ENCODE data around the gene MPC1L. TPM values are rescaled to one million over a fixed set of nuclear protein-coding genes. Genes with fewer than 3 reads are reported as not detected.

MPC1L gene
- total RNA-seq, 1 experiment from 2014 or later, result not detected

DNA sequence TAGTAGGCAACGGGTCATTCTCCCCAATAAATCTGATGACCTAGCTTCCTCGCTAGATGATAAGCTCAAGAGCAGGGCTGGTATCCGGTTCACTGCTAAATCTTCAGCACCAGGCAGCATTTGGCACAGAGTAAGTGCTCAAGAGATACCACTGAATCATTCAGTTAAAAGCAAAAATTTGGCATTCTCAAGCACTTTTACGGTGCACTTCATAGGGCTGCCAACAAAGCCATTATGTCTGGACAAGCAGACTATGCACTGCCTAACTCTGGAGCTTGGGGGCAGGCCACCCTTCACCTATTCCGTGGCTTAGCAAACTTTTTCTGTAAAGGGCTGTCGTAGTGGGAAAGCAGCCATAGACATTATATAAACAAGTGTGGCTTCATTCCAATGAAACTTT, 47.9 kb downstream of the MPC1L start:
- RAD21 ChIA-PET (ENCODE audit: low non-redundant PET in 1 of 2, low total read pairs in 2 of 2, uncharacterized antibody in 2 of 2, unreplicated experiment in 2 of 2), result no interaction called here
- no peak for TF ChIP-seq ZNF274 (IDR thresholded peaks at IDR 0.05; ENCODE audit: low read depth, low read length)
- TF ChIP-seq, protein P1, sequence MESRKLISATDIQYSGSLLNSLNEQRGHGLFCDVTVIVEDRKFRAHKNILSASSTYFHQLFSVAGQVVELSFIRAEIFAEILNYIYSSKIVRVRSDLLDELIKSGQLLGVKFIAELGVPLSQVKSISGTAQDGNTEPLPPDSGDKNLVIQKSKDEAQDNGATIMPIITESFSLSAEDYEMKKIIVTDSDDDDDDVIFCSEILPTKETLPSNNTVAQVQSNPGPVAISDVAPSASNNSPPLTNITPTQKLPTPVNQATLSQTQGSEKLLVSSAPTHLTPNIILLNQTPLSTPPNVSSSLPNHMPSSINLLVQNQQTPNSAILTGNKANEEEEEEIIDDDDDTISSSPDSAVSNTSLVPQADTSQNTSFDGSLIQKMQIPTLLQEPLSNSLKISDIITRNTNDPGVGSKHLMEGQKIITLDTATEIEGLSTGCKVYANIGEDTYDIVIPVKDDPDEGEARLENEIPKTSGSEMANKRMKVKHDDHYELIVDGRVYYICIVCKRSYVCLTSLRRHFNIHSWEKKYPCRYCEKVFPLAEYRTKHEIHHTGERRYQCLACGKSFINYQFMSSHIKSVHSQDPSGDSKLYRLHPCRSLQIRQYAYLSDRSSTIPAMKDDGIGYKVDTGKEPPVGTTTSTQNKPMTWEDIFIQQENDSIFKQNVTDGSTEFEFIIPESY (IDR thresholded peaks at IDR 0.05; ENCODE audit: extremely low read depth, insufficient replicate concordance, low read length), result no peak
- TF ChIP-seq RAD21 (IDR thresholded peaks at IDR 0.05; ENCODE audit: low read depth), result no peak
- TF ChIP-seq EZH2 (IDR thresholded peaks at IDR 0.05), result no peak
- TF ChIP-seq POLR2A (IDR thresholded peaks at IDR 0.05; ENCODE audit: borderline replicate concordance, extremely low read depth, insufficient read depth, insufficient read length), result no peak
- TF ChIP-seq ELF1 (IDR thresholded peaks at IDR 0.05; ENCODE audit: borderline replicate concordance, low read depth), result no peak
- TF ChIP-seq, protein P2, sequence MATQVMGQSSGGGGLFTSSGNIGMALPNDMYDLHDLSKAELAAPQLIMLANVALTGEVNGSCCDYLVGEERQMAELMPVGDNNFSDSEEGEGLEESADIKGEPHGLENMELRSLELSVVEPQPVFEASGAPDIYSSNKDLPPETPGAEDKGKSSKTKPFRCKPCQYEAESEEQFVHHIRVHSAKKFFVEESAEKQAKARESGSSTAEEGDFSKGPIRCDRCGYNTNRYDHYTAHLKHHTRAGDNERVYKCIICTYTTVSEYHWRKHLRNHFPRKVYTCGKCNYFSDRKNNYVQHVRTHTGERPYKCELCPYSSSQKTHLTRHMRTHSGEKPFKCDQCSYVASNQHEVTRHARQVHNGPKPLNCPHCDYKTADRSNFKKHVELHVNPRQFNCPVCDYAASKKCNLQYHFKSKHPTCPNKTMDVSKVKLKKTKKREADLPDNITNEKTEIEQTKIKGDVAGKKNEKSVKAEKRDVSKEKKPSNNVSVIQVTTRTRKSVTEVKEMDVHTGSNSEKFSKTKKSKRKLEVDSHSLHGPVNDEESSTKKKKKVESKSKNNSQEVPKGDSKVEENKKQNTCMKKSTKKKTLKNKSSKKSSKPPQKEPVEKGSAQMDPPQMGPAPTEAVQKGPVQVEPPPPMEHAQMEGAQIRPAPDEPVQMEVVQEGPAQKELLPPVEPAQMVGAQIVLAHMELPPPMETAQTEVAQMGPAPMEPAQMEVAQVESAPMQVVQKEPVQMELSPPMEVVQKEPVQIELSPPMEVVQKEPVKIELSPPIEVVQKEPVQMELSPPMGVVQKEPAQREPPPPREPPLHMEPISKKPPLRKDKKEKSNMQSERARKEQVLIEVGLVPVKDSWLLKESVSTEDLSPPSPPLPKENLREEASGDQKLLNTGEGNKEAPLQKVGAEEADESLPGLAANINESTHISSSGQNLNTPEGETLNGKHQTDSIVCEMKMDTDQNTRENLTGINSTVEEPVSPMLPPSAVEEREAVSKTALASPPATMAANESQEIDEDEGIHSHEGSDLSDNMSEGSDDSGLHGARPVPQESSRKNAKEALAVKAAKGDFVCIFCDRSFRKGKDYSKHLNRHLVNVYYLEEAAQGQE (IDR thresholded peaks at IDR 0.05; ENCODE audit: low read depth), result no peak
- TF ChIP-seq, protein P3, sequence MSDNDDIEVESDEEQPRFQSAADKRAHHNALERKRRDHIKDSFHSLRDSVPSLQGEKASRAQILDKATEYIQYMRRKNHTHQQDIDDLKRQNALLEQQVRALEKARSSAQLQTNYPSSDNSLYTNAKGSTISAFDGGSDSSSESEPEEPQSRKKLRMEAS (IDR thresholded peaks at IDR 0.05), result no peak
- TF ChIP-seq EGR1 (IDR thresholded peaks at IDR 0.05; ENCODE audit: low read depth), result no peak
- no peak for TF ChIP-seq TCF7L2 (IDR thresholded peaks at IDR 0.05; ENCODE audit: borderline replicate concordance, extremely low read depth, insufficient read depth, insufficient read length)
- TF ChIP-seq SIN3A (IDR thresholded peaks at IDR 0.05; ENCODE audit: low read depth), result no peak
- no peak for TF ChIP-seq CBX3 (IDR thresholded peaks at IDR 0.05; ENCODE audit: low read depth)
- peaks cover 3 to 14% of the 10 kb centered on the region in 2 experiments; a peak in 3 of 4 replicates for H3K36me3 ChIP-seq (ENCODE audit: control insufficient read depth in 1 of 2, insufficient read depth in 2 of 2, low read length in 2 of 2)
- H2AFZ ChIP-seq (ENCODE audit: low read depth, low read length, poor library complexity, severe bottlenecking), result no peak overlapping the region
- H3K27me3 ChIP-seq (ENCODE audit: insufficient read depth, low read length), result no peaks in the 10 kb centered on the region
- ATAC-seq, result no peak
- no peak overlapping the region for H3K4me2 ChIP-seq (ENCODE audit: low read length)
- H3K27ac ChIP-seq (ENCODE audit: low read depth, low read length), result no peak overlapping the region
- BruUV-seq (replicated peaks), result no TSS peak
- H3K4me1 ChIP-seq (ENCODE audit: control insufficient read depth in 1 of 2, insufficient read depth in 2 of 2, low read length in 2 of 2), result no peaks in the 10 kb centered on the region
- no peak for DNase-seq (ENCODE audit: low read depth, low spot score)
- no peaks in the 10 kb centered on the region for H4K20me1 ChIP-seq (ENCODE audit: insufficient read depth)
- CTCF ChIA-PET, result no interaction called here
- intact Hi-C loops (cut with micrococcal nuclease), result no loop called here
- no peak overlapping the region for H3K9ac ChIP-seq (ENCODE audit: low read length)
- H3K79me2 ChIP-seq (ENCODE audit: insufficient read depth, low read length), result no peaks in the 10 kb centered on the region
- no peaks in the 10 kb centered on the region for H3K9me3 ChIP-seq (ENCODE audit: control insufficient read depth in 1 of 2, insufficient read depth in 1 of 2, low read depth in 1 of 2, low read length in 2 of 2)
- no peak overlapping the region for H3K4me3 ChIP-seq (replicated peaks in 1 of 2; ENCODE audit: low read depth in 1 of 2, low read length in 2 of 2)
- POLR2A ChIA-PET, result no interaction called here
- no peaks in the 10 kb centered on the region for H3K9me2 ChIP-seq (ENCODE audit: insufficient read depth)

Other genes starting within 250 kb of the MPC1L start
- gene ATP6AP2, start 42.5 kb upstream of the MPC1L start, total RNA-seq (2021; ENCODE audit: unreplicated experiment), result 62.0 TPM
- 11.5 TPM for gene CXorf38, start 24.1 kb downstream of the MPC1L start, total RNA-seq (2021; ENCODE audit: unreplicated experiment)
- gene MED14, start 112.1 kb downstream of the MPC1L start, total RNA-seq (2021; ENCODE audit: unreplicated experiment), result 51.8 TPM